B cell (primary cell): Measurements from ENCODE around the gene CCL25. TPM values are rescaled to one million over a fixed set of nuclear protein-coding genes. Genes with fewer than 3 reads are reported as not detected.

ENCODE experiments used
- ATAC-seq: fragments of 200-7000 bp; cut with Tn5 transposase; one replicate; pipeline ENCODE4 v1.10.0; 2021; ENCODE audit warnings: low read depth, mild to moderate bottlenecking, moderate number of reproducible peaks, moderate library complexity
- CTCF ChIA-PET: fragments of 350-600 bp; sonication (Branson Sonifier 250); formaldehyde crosslinking; loops from one replicate; lab custom pipeline; 2021; ENCODE audit warnings: antibody characterized with exemption, inconsistent platforms; lab: Charles Lee
- POLR2A ChIA-PET: fragments of 350-600 bp; sonication (Branson Sonifier 250); formaldehyde crosslinking; loops from one replicate; lab custom pipeline; 2021; ENCODE audit warnings: antibody characterized with exemption; lab: Charles Lee
- DNase-seq: peaks from one replicate; pipeline ENCODE4 v3.0.0; 2013
- H2AFZ ChIP-seq: 2 replicates; pipeline ENCODE4 v1.6.1; 2012; ENCODE audit warnings: mild to moderate bottlenecking, low read depth, low read length; ENCODE audit not compliant: insufficient read depth, poor library complexity, severe bottlenecking
- H3K27ac ChIP-seq, 2 donors: 1 replicate in 1 of 2; 2 replicates in 1 of 2; pipeline ENCODE4 v1.5.1; 2012 to 2013; ENCODE audit warnings: low read length in 2 of 2, mild to moderate bottlenecking in 2 of 2, moderate library complexity in 1 of 2
- H3K27me3 ChIP-seq, 4 experiments: fragments of 200-600 bp in 1 of 4; sonication (generic) in 1 of 4; replicated peaks in 1 of 4; 1 replicate in 2 of 4; 2 replicates in 2 of 4; pipeline versions ENCODE4 v1.6.1 to v1.7.0; 2013 to 2016; ENCODE audit warnings: low read length in 3 of 4, mild to moderate bottlenecking in 2 of 4, mixed read lengths in 1 of 4, moderate library complexity in 1 of 4; ENCODE audit not compliant: insufficient read depth in 4 of 4, control insufficient read depth in 3 of 4; ENCODE audit errors: control extremely low read depth in 1 of 4
- H3K36me3 ChIP-seq, 2 experiments: replicated peaks in 1 of 2; 1 replicate in 1 of 2; 2 replicates in 1 of 2; pipeline versions ENCODE4 v1.6.1 to v1.7.1; 2013; ENCODE audit warnings: low read length in 1 of 2; ENCODE audit not compliant: insufficient read depth in 2 of 2, control insufficient read depth in 1 of 2; ENCODE audit errors: control extremely low read depth in 1 of 2, extremely low read depth in 1 of 2
- H3K4me1 ChIP-seq, 2 donors: fragments of 200-600 bp in 1 of 2; sonication (generic) in 1 of 2; 1 replicate in 1 of 2; 2 replicates in 1 of 2; pipeline versions ENCODE4 v1.5.1 to v1.6.1; 2013 to 2017; ENCODE audit warnings: low read length in 2 of 2; ENCODE audit not compliant: control insufficient read depth in 2 of 2, insufficient read depth in 2 of 2
- H3K4me2 ChIP-seq: replicated peaks from 2 replicates; pipeline ENCODE3; 2012; ENCODE audit warnings: mild to moderate bottlenecking, low read depth, low read length; ENCODE audit not compliant: poor library complexity, severe bottlenecking
- H3K4me3 ChIP-seq, 5 experiments: fragments of 200-600 bp in 1 of 5; sonication (generic) in 1 of 5; 1 replicate in 3 of 5; 2 replicates in 2 of 5; pipeline versions ENCODE4 v1.5.1 to v1.7.0; 2011 to 2016; ENCODE audit warnings: low read length in 4 of 5, mild to moderate bottlenecking in 4 of 5, low read depth in 2 of 5, control low read depth in 1 of 5, moderate library complexity in 1 of 5; ENCODE audit not compliant: insufficient read depth in 1 of 5; ENCODE audit errors: control extremely low read depth in 1 of 5, extremely low read depth in 1 of 5
- H3K79me2 ChIP-seq: fragments of 200-600 bp; sonication (generic); one replicate; pipeline ENCODE4 v1.6.0; 2016; ENCODE audit warnings: low read length; ENCODE audit not compliant: control insufficient read depth, insufficient read depth
- H3K9ac ChIP-seq: fragments of 200-600 bp; sonication (generic); 2 replicates; pipeline ENCODE4 v1.6.1; 2017; ENCODE audit warnings: mild to moderate bottlenecking, low read length, moderate library complexity
- H3K9me3 ChIP-seq, 3 donors: one replicate each; pipeline versions ENCODE4 v1.6.1 to v1.7.1; 2013; ENCODE audit warnings: low read length in 2 of 3; ENCODE audit not compliant: control insufficient read depth in 2 of 3, insufficient read depth in 1 of 3; ENCODE audit errors: control extremely low read depth in 1 of 3
- H4K20me1 ChIP-seq: 2 replicates; pipeline ENCODE4 v1.6.0; 2012; ENCODE audit warnings: mild to moderate bottlenecking, low read length; ENCODE audit not compliant: insufficient read depth, control insufficient read depth, poor library complexity, severe bottlenecking
- H3K27ac Mint-ChIP-seq: one replicate; pipeline ENCODE4 v1.8.0; 2021; ENCODE audit warnings: mixed read lengths
- H3K27me3 Mint-ChIP-seq: one replicate; pipeline ENCODE4 v1.8.0; 2021; ENCODE audit warnings: mixed read lengths
- H3K4me1 Mint-ChIP-seq: one replicate; pipeline ENCODE4 v1.8.0; 2021; ENCODE audit warnings: mixed read lengths
- H3K4me3 Mint-ChIP-seq: one replicate; pipeline ENCODE4 v1.8.0; 2021; ENCODE audit warnings: mixed read lengths
- H3K9me3 Mint-ChIP-seq: one replicate; pipeline ENCODE4 v1.8.0; 2022; ENCODE audit warnings: mixed read lengths; ENCODE audit not compliant: insufficient read depth
- EZH2 ChIP-seq: IDR thresholded peaks from 2 replicates; pipeline ENCODE4 v1.6.1; 2012; ENCODE audit warnings: borderline replicate concordance, low read depth, mild to moderate bottlenecking, moderate library complexity, low read length; ENCODE audit not compliant: insufficient read depth, poor library complexity, severe bottlenecking
- WGBS: methylation state at CpG from one replicate; pipeline ENCODE4 v1.1.5; 2013; ENCODE audit warnings: missing lambda C conversion rate; ENCODE audit not compliant: insufficient coverage; 5-methylcytosine and 5-hydroxymethylcytosine counted together
- intact Hi-C: fragments of 100-400 bp; cut with micrococcal nuclease; formaldehyde crosslinking; loops from one replicate; pipeline ENCODE4 v1.10.0; 2022
- polyA plus RNA-seq: library from polyadenylated mRNA; depleted of rRNA; stranded (reverse); fragments of >200 nt; gene quantifications from 2 replicates; pipeline ENCODE4 v1.2.3, GENCODE V29; 2012
- total RNA-seq, 2 donors: library from RNA; stranded (reverse); fragments of 120-200 nt in 1 of 2; gene quantifications; 1 replicate in 1 of 2; 2 replicates in 1 of 2; pipeline versions ENCODE4 v1.2.3 to v1.2.4, GENCODE V29; 2013 to 2022
- TF ChIP-seq, protein P1 (sequence below): fragments of 200-600 bp; IDR thresholded peaks from one replicate; pipeline ENCODE4 v1.8.0; 2022; ENCODE audit warnings: antibody characterized with exemption, mild to moderate bottlenecking

Gene CCL25
- total and polyA plus RNA-seq, 2 donors (not counting 1 experiment from before 2014, with no cell fraction given): 0.28 TPM; not detected in 1

GRCh38 chr19:8046569-8047165 is 5.9 kb upstream of the CCL25 start:
- peaks cover 7% of the 10 kb centered on the region for H3K4me1 Mint-ChIP-seq
- POLR2A ChIA-PET: no interaction called here
- no peak overlapping the region for H3K4me3 Mint-ChIP-seq

More at GRCh38 chr19:8046569-8047165, 5.9 kb upstream of the CCL25 start:
- intact Hi-C loops: no loop called here
- no peak for DNase-seq
- Histone ChIP-seq H3K4me3 (no peak overlapping the region), H3K27ac (no peak overlapping the region), H3K4me1 (peaks cover 6 to 15% of the 10 kb centered on the region in 2 donors), H3K79me2 (no peaks in the 10 kb centered on the region), H2AFZ (no peak overlapping the region), H3K36me3 (no peaks in the 10 kb centered on the region), H3K27me3 (no peaks in the 10 kb centered on the region), H3K9me3 (peaks cover 0 to 9% (median 0%) of the 10 kb centered on the region in 3 donors), H3K4me2 (no peak overlapping the region), H4K20me1 (no peaks in the 10 kb centered on the region), H3K9ac (no peak overlapping the region)
- no peak overlapping the region for H3K27ac Mint-ChIP-seq
- peaks cover 5% of the 10 kb centered on the region for H3K27me3 Mint-ChIP-seq
- CTCF ChIA-PET: interaction anchor here (1.2 kb wide), 1 partner anchor 44 kb away, joined by 3 read pairs; no protein-coding TSS in a partner anchor
- no CpG with 5 or more reads among the region's 3 CpGs for WGBS
- H3K9me3 Mint-ChIP-seq: no peaks in the 10 kb centered on the region
- no peak for ATAC-seq
- TF ChIP-seq EZH2: no peak
- TF ChIP-seq, protein P1, sequence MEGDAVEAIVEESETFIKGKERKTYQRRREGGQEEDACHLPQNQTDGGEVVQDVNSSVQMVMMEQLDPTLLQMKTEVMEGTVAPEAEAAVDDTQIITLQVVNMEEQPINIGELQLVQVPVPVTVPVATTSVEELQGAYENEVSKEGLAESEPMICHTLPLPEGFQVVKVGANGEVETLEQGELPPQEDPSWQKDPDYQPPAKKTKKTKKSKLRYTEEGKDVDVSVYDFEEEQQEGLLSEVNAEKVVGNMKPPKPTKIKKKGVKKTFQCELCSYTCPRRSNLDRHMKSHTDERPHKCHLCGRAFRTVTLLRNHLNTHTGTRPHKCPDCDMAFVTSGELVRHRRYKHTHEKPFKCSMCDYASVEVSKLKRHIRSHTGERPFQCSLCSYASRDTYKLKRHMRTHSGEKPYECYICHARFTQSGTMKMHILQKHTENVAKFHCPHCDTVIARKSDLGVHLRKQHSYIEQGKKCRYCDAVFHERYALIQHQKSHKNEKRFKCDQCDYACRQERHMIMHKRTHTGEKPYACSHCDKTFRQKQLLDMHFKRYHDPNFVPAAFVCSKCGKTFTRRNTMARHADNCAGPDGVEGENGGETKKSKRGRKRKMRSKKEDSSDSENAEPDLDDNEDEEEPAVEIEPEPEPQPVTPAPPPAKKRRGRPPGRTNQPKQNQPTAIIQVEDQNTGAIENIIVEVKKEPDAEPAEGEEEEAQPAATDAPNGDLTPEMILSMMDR: no peak
